ENCODE results near the gene UACA.

The UACA gene

DNA sequence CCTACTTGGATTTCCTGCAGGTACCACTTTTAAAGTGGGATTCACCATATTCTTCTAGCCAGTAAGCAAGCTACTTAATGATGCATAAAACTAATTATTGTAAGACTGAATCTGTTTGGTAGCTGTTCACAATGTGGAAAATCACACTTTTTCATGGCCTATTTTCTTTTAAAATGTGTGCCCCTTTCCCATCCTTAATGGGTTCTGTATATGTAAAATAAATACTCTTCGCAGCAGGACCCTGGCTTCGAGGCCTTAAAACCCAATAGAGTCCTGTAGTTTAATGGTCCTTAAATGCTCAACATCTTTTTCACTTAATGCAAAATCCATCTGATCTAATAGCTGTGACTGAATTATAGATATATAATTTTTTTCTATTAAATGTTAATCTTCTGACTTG, 111.0 kb downstream of the UACA start:
- DNase-seq, result no peak

DNA sequence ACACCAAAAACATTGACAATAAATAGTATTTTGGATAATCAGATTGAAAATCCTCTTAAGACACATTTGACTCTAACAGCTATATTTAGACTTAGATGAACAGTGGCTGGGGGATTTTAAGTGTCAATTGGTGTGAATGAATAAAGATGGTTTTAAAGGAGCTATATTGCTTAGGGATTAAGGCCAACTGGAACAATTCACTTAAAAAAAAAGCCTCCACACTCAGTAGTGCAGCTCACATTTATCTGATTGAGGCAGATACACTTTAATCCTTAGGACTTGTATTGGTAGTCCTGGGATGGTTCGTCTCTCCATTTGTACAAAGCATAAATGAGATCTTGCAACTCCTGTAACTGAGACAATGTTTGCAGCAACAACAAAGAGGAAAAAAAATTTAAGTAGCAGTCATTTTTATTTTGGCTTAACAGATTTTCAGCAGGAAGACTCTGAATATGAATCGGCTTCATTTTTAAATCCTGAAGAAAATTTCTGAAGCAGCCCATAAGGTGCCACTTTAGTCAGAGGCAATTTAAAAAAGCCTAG, 112.0 kb downstream of the UACA start:
- DNase-seq, result no peak

DNA sequence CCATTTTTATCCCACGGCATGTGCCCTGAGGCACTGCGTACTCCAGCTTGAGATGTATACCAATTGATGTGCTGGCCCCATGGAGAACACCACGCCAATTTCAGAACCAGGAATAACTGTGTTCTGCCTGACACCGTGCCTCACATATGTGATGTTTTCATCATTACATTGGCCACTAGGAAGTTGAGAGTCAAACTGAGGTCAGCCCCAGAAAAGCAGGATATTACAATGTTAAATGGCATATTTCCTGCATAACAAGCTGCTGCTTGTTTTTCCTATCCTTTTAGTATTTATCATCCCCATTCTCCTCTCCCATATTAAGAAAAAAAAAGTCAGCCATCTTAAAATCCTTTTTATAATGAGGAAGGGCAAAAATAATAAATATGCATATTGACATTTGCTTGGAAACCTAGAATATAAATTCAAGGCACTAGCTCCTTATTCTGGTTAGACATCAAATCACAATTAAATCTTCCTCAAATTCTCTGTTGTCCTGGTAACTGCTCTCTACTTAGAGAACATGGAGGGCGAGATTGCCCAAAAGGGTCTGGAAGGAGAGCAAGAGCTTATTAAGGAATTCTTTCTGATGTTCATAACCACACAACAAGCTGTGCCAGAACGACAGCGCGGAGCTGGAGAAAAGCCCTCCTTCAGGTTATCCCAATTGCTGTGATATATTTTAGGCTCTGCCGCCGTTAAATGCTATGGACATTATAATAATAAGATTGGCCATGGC, 112.6 kb downstream of the UACA start:
- DNase-seq, result no peak

DNA sequence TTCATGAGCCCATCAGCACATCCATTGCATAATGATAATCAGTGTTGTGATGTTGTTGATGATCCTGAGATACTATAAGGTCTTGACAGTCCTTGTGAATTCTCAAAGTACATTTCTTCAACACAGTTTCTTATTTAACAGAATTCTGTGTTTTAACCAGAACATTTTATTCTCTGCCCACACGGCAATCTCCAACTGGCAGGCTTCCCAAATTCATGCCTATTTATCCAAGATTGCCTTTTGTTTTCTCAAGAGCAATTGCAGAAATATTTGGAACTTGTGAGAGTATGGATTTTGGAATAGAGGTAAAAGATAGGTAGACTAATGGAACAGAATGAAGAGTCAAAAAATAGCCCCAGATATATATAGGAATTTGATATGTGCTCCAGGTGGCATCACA, 116.0 kb downstream of the UACA start:
- no peak for DNase-seq

DNA sequence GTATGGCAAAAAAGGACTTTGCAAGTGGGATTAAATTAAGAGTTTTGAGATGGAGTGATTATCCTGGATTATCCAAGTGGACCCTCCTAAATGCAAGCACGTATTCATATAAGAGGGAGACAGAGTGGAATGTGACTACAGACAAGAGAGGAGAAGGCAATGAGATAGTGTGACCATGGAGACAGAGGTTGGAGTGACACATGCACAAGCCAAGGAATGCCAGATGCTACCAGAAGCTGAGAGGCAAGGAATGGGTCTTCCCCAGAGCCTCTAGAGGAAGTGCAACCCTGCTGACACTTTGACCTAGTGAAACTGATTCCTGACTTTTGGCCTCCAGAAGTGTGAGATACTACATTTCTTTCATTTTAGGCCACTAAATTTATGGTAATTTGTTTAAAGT, 117.2 kb downstream of the UACA start:
- DNase-seq, result no peak

DNA sequence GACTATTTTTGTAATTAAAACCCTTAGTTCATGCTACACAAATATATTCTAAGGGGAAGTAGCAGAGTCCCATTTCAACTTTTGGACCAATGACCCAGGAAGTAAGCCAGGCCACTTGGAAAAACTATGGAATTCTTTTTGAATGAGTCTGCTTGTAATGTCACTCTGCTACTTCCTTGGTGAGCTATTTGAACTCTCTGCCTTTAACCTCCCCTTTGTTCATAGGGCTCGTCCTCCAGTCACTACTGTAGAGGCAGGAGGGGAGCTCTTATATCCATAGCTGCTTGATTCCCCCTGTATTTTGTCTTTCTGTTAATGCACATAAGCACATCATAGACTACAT, 119.6 kb downstream of the UACA start:
- DNase-seq, result peak; percentile 25

DNA sequence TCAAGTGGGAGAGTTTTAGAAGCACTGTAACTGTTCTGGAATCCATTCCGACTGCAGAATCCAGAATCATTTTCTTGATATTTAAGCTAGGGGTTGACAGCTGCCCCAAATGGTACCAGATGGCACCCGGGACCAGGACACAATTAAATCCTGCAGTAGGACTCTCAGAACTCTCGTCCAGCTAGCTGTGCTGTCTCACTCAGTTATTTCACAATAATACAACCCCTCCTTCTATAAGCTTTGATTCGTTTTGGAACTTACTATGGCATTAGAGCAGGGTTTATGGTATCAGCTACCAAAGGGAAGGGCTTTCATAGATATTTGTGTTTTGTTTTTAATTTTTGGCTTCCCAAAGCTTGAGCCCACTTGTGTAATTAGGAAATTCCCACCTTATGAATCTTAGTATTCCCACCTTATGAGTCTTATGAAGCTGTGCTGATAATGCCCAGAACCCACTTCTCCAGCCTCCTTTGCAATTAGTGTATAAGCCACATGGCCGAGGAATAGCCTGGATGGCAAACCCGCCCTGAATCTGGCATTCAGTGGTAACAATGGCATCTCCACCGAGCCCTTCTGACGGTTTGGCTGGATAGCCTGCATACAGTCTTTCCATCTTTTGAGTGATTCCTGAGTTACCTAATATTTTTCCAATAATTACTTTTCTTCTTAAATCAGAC, 120.1 kb downstream of the UACA start:
- no peak for DNase-seq

DNA sequence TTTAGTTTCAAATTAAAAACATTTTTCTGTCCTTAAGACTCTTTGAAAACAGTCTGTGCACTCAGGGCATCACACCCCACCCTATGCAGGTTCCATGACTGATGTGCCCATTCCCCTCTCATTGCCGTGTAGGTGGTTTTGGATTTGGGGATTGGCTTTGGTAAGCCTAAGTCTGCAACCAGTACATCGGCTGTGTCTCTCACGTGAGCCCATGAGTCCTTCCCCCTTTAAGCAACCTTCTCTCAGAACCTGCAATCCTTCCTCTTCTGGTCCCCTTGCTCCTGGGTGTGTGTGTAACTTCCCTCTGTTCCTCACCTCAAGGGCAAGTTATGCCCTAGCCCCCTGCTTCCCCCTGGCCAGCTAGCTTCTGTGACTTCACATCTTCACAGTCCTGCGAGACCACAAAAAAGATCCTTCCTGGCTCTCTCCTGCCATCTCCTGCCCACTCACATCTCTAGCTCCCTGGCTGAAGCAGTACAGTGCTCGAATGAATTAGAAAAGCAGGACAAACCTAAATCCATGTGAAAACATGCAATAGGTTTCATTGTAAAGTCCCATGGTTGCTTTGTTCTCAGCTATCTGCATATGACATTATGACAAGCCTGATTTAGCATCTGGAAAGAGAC, 126.7 kb downstream of the UACA start:
- peak; percentile 43 for DNase-seq

DNA sequence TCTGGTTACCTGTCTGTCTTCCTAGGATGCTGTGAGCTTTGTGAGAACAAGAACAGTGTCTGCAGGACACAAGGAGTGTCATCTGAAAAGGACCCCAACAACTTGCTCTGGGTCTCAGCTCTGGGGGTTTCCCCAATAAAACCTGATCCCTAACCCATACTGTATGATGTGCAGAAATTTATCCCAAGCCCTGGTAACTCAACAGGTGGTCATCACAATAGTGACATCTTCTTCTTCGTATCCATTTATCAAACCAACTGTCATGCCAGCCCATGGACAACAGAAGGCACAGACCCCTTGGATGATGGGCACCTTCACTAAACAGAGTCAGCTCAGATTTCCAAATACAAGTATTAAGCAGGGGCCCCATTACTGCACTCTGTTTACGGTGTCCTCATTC, 127.5 kb downstream of the UACA start:
- no peak for DNase-seq

DNA sequence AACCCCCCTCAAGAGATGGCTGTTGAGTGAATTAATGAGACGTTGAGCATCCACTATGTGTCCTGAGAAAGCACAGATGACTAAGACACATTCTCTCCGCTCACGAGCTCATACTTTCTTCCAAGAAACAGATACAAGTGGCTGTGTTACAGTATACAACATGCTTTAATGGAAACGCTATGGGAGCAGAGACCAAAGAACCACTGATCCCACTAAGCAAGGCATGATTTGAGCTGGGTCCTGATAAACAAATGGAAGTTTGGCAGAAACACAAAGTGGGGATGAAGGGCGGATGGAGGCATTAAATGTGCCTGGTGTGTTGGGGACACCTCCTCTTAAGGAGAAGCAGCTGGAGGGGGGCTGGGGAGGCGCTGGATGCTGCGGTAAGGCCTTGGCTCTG, 129.4 kb downstream of the UACA start:
- peak; percentile 15 for DNase-seq

DNA sequence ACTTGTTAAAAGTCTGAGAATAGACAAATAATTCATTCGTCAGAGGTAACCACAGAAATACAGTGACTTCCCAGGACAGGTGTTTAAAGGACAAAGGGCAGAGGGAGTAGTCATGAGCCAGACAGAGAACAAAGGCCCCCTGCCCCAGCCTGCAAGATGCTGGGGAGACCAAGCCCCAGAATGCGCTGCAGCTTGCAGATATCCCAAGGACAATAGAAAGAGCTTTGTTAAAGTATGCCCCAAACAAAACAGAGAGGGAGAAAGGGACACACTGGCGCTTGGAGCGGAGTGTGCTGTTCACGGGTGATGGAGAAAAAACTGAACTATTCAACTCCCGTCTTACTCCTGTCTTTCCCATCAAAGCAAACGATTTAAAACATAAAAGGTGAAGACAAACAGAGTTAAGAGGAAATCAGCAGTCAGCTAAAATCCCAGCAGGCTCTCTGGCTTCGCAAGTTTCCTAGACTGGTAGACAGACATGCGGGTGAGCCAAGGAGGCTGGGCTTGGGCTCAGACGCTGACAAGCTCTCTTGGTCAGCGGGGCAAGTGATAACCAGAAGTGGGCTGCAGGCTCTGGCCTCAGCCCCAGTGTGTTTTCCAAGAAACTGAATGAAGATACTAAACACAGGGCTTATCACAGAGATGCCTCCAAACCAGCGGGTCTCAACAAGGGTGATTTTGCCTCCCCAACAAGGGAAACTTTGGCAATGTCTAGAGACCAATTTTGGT, 130.1 kb downstream of the UACA start:
- DNase-seq, result no peak

DNA sequence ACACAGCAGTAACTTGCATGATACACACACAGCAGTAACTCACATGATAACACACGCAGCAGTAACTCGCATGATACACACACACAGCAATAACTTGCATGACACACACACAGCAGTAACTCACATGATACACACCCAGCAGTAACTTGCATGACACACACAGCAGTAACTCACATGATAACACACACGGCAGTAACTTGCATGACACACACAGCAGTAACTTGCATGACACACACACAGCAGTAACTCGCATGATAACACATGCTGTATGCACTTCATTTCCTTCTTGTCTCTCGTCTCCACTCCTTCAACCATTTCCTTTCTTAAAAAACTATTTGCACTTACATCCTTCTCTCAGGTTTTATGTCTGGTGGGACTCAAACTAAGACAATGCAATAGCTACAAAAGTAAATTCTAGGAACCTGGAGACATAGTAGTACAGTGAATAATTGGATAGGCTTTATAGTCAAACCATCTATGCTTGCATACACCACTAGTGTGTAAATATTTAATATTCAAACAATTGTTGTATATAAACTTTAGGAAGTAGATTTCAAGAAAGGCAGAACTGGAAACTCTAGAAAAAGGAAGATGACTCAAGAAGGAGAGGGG, 130.8 kb downstream of the UACA start:
- DNase-seq, result peak; percentile 44

DNA sequence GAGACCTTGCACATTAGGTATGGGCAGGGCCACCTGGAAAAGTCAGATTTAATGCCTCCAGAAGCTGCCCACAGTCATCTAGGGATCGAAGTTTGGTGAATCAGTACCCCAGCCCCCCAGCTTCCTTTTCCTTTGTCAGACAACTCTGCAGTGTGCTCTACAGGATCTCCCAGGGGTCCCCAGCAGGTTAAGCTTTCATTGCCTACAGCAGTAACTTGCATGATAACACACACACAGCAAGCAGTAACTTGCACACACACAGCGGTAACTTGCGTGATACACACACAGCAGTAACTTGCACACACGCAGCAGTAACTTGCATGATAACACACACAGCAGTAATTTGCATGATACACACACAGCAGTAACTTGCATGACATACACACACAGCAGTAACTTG, 131.3 kb downstream of the UACA start:
- no peak for DNase-seq

DNA sequence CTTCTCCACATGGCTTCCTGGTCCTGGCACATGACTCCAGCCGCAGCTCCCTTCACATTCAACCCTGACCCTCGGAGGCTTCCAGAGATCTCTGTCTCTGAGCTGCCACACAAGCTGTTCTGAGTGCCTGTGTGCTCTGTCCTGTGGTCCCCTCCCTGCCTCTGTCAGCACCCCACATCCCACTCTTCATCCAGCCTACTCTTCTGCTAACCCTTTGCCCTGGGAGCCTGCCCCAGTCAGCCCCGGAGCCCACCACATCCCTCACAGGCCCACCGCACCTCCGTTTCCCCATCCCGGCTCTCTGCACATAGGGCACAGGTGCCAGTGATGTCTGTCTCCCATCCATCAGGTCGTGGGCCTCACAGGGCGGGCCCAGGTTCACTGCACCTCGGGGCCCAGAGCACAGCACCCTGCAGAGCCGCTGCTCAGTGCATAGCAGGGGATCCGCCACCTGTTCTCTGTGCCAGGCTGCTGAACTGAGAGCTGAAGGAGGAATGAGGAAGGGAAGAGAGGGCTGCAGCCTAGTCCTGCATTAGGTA, 133.6 kb downstream of the UACA start:
- DNase-seq, result no peak

DNA sequence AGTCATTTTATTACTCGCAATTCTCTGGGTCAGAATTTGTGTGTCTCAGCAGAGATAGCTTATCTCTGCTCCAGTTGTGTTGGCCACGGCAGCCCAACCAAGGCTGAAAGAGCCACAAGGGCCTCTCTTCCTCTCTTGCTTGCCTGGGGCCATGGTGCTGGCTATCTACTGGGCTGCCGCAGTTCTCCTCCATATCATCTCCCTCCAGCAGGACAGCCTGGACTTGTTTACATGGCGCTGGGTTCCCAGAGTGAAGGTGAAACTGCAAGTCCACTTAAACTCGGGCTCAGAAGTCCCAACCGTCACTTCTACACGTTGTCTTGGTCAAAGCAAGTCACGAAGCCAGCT, 134.8 kb downstream of the UACA start:
- no peak for DNase-seq

DNA sequence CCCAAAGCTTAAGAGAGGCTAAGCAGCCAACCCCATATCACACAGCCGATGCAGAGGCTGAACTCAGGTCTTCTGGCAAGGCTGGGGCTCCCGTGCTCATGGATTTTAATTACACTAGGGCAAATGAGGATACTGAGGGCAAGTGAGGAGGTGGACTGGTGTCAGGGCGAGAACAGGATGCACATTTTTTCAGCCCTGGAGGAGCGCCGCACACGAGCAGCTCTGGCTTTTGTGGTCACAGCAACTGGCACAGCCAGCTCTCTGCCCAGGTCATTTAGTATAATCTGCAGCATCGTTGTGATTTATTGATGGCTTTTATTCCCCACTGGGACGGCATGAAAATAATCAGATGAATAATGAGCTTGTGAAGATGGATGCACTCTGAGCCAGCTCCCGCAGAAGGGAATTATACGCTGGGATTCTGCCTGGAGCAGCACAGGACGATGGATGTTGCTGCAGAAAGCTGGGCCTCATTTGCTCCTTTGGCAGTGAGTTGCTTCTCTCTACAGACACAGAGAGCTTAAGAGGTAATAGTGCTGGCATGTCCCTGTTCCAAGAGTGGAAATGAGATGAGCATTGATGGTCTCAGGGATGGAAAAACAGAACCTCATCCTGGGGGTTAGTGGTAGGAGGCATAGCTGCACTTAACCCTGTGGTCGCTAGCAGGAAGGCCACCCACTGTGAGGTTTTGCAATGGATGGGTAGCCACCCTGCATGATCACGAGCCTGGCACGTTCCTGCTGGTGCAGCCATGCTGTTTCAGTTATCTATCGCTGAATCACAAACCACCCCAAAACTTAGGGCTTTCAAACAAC, 135.4 kb downstream of the UACA start:
- peak; percentile 83 for DNase-seq

DNA sequence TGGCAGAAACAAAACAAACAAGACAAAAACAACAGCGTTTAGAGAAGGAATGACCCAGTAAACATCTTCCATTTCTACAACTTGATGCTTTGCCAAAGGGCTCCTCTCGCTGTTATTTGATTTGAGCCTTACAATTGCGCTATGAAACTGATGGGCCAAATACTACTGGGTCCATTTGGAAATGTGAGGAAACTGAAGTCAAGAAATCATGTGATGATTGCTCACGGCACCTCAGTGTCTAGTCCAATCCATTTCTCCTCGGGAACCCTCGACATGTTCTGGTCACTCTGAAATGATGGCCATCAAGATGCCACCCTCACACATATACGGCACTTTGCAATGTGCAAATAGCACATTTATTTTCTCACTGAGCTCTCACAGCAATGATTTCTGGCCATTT, 136.0 kb downstream of the UACA start:
- DNase-seq, result no peak

DNA sequence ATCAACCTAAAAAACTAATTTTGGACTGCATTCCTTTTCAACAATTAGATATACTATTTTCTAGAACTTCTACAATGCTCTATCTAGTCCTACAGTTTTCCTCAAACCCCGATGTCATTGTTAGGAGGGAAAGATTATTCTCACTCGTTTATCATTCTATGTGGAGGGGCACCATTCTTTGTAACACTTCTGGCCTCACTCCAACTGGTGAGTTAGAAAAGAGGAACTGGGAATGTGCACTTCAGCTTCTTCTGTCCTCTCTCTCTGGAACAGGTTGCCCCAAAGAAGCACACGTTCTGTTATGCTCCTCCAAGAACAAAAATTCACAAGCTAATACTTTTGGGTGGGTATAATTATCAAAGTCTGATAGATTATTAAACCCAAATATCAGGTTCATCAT, 137.9 kb downstream of the UACA start:
- no peak for DNase-seq

DNA sequence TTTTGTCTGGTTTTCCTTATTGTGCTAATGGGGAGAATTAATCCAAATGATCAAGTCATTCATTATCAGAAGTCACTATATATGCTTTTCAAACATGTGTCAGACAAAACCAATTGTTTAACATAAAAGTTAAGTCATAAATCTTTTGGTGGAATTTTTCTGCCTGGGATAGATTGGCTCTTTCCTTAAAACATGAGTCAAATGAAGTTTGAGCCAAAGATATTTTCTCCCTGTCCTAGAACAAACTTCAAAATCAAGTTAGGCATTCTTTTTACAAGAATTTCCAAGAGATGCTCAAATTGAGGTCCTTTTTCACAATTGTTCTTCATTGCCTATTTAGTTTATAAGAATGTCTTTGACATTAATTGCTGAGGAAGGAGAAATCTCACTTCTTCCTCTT, 138.3 kb downstream of the UACA start:
- DNase-seq, result no peak

DNA sequence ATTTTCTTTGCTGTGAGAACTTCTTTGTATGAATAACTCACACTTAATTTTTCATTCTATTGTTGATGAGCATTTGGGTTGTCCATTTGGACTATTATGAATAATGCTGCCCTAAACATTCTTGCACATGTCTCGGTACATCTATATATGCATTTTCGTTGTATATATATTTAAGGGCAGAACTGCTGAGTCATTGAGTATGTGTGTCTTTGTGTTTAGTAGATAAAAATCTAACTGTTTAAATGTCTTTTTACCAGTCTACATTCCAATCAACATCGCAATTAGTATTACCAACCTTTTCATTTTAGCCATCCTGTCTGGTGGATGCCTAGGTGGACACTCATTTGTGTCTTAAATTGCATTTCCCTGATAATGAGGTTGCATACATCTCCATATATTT, 144.4 kb downstream of the UACA start:
- DNase-seq, result no peak

DNA sequence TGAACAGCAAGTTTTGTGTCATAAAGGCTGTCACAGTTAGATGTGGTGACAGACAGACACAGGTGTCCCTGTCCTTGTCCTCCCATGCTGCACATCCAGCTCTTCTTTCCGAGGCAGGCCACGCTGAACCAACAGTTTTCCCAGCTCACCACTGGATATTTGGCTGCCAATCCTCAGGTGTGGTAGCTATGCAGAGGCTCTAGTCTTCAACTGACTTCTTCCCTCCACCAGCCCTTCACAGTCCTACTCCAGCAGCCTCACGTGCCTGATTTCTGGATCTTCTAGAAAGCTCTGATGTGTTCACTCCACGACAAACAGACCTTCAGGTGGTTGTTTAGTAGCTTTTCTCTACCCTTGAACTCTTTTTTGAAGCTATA, 145.5 kb downstream of the UACA start:
- DNase-seq, result no peak

All from fibroblast of skin of right biceps (primary cell).